ENCODE data around the gene GPRIN2. TPM values are rescaled to one million over a fixed set of nuclear protein-coding genes. Genes with fewer than 3 reads are reported as not detected.

Gene GPRIN2
- total RNA-seq, 3 donors from 2014 or later: 5.9 to 6.9 TPM; not detected in 1

GRCh38 chr10:46524472-46525176 is 31.8 kb downstream of the GPRIN2 start:
- H3K4me1 ChIP-seq: no peaks in the 10 kb centered on the region
- H3K36me3 ChIP-seq: no peaks in the 10 kb centered on the region
- TF ChIP-seq POLR2AphosphoS5 (IDR thresholded peaks at IDR 0.05) (no peak), POLR2A (IDR thresholded peaks at IDR 0.05) (no peak), CTCF (IDR thresholded peaks at IDR 0.05) (no peak)
- no peak overlapping the region for H3K27ac ChIP-seq
- H3K9me3 ChIP-seq: no peaks in the 10 kb centered on the region
- DNase-seq (ENCODE audit: low spot score in 2 of 2): peak in 1 of 2 donors; percentile 49
- intact Hi-C loops (cut with DNase I; ENCODE audit: low total_unique reads): no loop called here
- H3K4me3 ChIP-seq: no peak overlapping the region
- H3K27me3 ChIP-seq: no peaks in the 10 kb centered on the region

DNA sequence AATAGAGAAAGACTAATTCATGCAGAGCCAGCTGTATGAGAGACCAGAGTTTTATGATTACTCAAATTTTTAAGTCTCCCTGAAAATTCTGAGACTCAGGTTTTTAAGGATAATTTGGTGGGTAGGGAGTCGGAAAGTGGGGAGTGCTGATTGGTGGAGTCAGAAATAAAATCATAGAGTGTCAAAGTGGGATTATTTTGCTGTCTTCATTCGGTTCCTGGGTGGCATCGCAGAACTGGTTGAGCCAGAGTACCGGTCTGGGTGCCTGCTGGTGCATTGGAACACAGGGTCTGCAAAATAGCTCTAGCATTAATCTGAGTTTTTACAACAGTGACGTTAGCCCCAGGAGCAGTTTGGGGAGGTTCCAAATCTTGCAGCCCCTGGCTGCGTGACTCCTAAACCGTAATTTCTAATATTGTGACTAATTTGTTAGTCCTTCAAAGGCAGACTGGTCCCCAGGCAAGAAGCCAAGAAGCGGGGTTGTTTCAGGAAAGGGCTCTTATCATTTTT is 32.4 kb downstream of the GPRIN2 start:
- no peak overlapping the region for H3K4me3 ChIP-seq
- H3K36me3 ChIP-seq: no peaks in the 10 kb centered on the region
- no peak overlapping the region for H3K27ac ChIP-seq
- peak in 1 of 2 donors; percentile 47 for DNase-seq (ENCODE audit: low spot score in 2 of 2)
- intact Hi-C loops (cut with DNase I; ENCODE audit: low total_unique reads): no loop called here
- H3K9me3 ChIP-seq: no peaks in the 10 kb centered on the region
- no peaks in the 10 kb centered on the region for H3K27me3 ChIP-seq
- TF ChIP-seq POLR2AphosphoS5 (IDR thresholded peaks at IDR 0.05) (no peak), CTCF (IDR thresholded peaks at IDR 0.05) (no peak), POLR2A (IDR thresholded peaks at IDR 0.05) (no peak)
- no peaks in the 10 kb centered on the region for H3K4me1 ChIP-seq

DNA sequence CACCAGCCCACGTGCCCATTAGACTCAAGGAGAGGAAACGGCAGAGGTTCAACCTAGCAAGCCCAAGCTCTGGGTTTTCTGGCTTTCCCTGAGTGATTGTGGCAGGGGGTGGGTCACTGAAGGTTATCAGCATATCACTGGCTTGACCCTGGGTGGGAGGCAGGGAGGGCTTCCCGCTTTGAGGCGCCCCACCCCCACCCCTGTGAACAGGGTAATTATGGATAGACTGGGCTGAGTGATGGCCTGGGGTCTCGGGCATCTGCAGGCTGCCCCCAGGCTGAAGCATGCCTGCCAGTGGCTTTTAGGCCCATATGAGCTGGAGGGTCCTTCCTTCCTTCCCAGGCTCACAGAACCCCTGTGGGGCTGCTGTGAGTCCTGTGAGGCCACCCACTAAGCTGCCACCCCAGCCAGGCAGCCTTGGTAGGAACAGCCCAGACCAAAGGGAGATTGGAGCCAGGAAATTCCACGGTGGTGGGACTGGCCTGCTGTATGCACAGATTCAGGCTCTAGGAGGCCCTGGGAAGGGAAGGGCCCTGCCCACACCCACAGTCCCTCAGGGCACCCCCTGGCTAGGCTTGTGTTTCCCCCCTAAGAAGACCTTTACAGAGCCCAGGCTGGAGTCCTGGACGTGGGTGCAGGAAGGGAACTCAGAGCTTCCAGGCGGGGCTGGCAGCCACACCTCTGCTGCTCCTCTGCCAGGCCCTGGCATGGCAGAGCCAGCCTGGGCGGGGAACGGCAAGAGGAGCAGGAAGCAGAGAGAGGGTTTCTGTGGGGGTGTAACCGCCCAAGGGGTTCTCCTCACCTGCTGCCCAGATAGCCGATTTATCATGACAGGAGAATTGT is 33.1 kb downstream of the GPRIN2 start:
- Histone ChIP-seq H3K4me1 (no peaks in the 10 kb centered on the region), H3K27me3 (no peaks in the 10 kb centered on the region), H3K27ac (no peak overlapping the region), H3K4me3 (no peak overlapping the region), H3K36me3 (no peaks in the 10 kb centered on the region), H3K9me3 (no peaks in the 10 kb centered on the region)
- intact Hi-C loops (cut with DNase I; ENCODE audit: low total_unique reads): no loop called here
- peak; percentile 52 to 69 for DNase-seq (ENCODE audit: low spot score in 2 of 2)
- TF ChIP-seq POLR2A (IDR thresholded peaks at IDR 0.05): no peak
- no peak for TF ChIP-seq CTCF (IDR thresholded peaks at IDR 0.05)
- peak in 1 of 3 donors; percentile 20 for TF ChIP-seq POLR2AphosphoS5 (IDR thresholded peaks at IDR 0.05)

DNA sequence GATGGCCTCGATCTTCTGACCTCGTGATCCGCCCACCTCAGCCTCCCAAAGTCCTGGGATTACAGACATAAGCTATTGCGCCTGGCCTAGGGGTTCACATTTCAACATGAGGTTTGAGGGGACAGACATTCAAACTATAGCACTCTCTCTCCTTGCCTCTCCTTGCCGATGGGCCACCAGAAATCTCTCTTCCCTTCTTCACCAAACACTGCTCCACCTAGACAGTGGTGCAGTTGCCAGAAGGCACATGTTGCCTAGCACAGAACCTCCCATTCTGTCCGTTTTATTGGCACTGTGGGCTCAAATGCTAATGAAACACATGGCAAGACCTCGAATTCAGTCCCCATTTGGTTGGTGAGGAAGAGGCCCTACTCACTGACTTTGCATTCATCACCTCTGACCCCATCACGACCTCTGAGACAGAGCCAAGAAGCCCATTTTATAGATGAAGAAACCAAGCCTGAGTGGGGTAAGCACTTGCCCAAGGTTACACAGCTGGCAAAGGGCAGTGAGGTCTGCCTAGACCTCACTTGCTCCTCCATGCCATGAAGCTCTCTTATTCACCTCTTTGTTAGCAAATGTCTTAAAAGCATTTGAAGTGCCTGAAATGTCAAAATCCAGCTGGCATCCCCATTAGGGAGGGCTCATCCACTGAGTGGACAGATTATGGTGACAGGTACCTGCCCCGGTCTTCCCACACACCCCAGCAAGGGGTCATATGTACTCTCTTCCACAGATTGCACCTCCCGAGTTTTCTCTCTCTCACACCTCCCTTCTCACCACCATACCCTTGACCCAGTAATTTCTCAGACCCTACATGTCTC is 34.0 kb downstream of the GPRIN2 start:
- intact Hi-C loops (cut with DNase I; ENCODE audit: low total_unique reads): no loop called here
- no peak for TF ChIP-seq CTCF (IDR thresholded peaks at IDR 0.05)
- no peak for TF ChIP-seq POLR2AphosphoS5 (IDR thresholded peaks at IDR 0.05)
- no peak for TF ChIP-seq POLR2A (IDR thresholded peaks at IDR 0.05)
- no peak overlapping the region for H3K27ac ChIP-seq
- peak in 1 of 2 donors; percentile 15 for DNase-seq (ENCODE audit: low spot score in 2 of 2)
- no peak overlapping the region for H3K4me3 ChIP-seq
- H3K36me3 ChIP-seq: no peaks in the 10 kb centered on the region
- no peaks in the 10 kb centered on the region for H3K27me3 ChIP-seq
- H3K9me3 ChIP-seq: no peaks in the 10 kb centered on the region
- no peaks in the 10 kb centered on the region for H3K4me1 ChIP-seq
